ACC112 (cell line): ENCODE results near the gene ZNF367.

Source experiments
- H2AFZ ChIP-seq: fragments of 200-600 bp; sonication (generic); one replicate; pipeline ENCODE4 v1.6.0; 2017; ENCODE audit warnings: antibody characterized with exemption, low read length; ENCODE audit not compliant: unreplicated experiment
- H3K27ac ChIP-seq: fragments of 200-600 bp; sonication (generic); 2 replicates; pipeline ENCODE4 v1.5.1; 2014; ENCODE audit warnings: low read depth, mild to moderate bottlenecking, antibody characterized with exemption, low read length, moderate library complexity
- H3K27me3 ChIP-seq: fragments of 200-600 bp; sonication (generic); 2 replicates; pipeline ENCODE4 v1.6.1; 2014; ENCODE audit warnings: mild to moderate bottlenecking, antibody characterized with exemption, low read length, moderate library complexity, mixed read lengths; ENCODE audit not compliant: insufficient read depth
- H3K36me3 ChIP-seq: fragments of 200-600 bp; sonication (generic); 2 replicates; pipeline ENCODE4 v1.6.1; 2016; ENCODE audit warnings: mild to moderate bottlenecking, antibody characterized with exemption, low read length, moderate library complexity, mixed read lengths; ENCODE audit not compliant: insufficient read depth
- H3K4me1 ChIP-seq: fragments of 200-600 bp; sonication (generic); one replicate; pipeline ENCODE4 v1.6.1; 2016; ENCODE audit warnings: low read length, mixed read lengths; ENCODE audit not compliant: insufficient read depth, unreplicated experiment, control insufficient read depth
- H3K4me3 ChIP-seq: fragments of 200-600 bp; sonication (generic); 2 replicates; pipeline ENCODE4 v1.5.1; 2014; ENCODE audit warnings: mild to moderate bottlenecking, low read depth, low read length
- H3K79me2 ChIP-seq: fragments of 200-600 bp; sonication (generic); one replicate; pipeline ENCODE4 v1.6.0; 2016; ENCODE audit warnings: low read length; ENCODE audit not compliant: control insufficient read depth, unreplicated experiment, insufficient read depth

Gene ZNF367

DNA sequence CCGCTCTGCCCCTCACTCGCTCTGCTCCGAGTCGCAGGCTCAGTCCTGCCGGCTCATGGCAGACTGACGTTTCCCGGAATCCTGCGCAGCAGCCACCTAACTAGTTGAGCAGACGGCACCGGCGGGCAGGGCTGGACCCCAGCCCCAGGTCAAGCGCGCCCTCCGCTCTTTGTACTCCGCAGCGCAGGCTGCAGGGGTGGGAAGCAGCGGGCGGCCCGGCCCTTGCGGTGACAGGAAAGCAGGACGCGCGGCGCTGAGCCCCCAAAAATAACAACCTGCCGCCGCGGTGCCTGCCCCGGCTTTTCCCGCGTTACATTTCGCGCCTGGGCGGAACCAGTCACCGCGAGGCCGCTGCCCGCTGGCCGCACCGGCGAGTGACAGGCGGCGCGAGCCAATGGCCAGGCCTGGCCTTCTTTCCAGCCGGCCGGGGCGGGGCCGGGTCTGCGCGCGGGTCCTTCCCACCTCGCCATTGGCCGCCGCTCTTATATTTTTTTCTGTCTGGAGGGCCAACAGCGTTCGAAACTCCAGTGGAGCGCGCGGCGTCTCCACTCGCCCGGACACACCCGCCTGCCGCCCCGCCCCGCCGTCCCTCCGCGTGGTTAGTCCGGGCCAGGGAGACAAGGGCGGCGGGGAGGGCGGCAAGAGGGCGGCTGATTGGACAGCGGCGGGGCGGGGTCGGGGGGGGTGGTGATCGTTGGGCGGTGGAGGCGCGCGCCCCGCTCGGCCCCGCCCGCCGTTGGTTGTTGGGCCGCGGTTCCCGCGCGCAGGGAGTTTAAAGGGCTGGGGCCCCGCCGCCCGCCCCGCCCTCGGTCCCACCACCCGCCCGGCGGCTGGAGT, at the start of gene ZNF367:
Gene ZNF367 (minus strand): TSS at position 288 of the 837 bp plus-strand sequence. CDS start 338 bp downstream, outside the sequence.
- peaks cover 16% of the 10 kb centered on the region for H3K4me1 ChIP-seq

GRCh38 chr9:96467784-96468183, 49.6 kb upstream of the ZNF367 start:
- Histone ChIP-seq H3K27me3 (no peaks in the 10 kb centered on the region), H3K36me3 (no peaks in the 10 kb centered on the region), H3K4me1 (no peaks in the 10 kb centered on the region), H3K4me3 (no peak overlapping the region), H3K27ac (no peak overlapping the region), H2AFZ (no peak overlapping the region), H3K79me2 (no peaks in the 10 kb centered on the region)

More for the DNA sequence above, at the start of gene ZNF367:
- Histone ChIP-seq H3K79me2 (peaks cover 28% of the 10 kb centered on the region), H3K4me3 (peak within 1 kb of the TSS; percentile 77), H3K27me3 (no peaks in the 10 kb centered on the region), H2AFZ (peak within 1 kb of the TSS; percentile 69), H3K36me3 (no peaks in the 10 kb centered on the region), H3K27ac (peak within 1 kb of the TSS; percentile 93)

DNA sequence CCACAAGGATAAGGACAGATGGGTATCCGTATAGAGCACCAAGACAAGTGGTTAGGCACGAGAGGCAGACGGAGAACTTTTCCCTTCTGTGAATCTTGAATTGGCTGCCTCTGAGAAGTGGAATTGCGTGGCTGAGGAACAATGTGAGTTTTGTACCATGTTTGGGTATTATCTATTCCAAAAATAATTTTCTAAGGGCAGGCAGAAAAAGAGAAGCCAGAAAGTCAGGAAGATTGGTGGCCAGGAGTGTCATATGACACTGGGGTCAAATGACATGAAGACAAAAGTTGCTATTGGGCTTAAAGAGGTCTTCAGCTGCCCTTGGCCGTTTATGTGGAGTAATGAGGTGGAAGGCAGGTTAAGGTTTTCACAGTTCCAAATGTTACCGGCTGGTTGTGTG, 46.3 kb upstream of the ZNF367 start:
- Histone ChIP-seq H2AFZ (no peak overlapping the region), H3K4me3 (no peak overlapping the region), H3K4me1 (no peaks in the 10 kb centered on the region), H3K79me2 (no peaks in the 10 kb centered on the region), H3K36me3 (no peaks in the 10 kb centered on the region), H3K27me3 (no peaks in the 10 kb centered on the region), H3K27ac (no peak overlapping the region)

- Histone ChIP-seq H3K4me1 (peaks cover under 1% of the 10 kb centered on the region), H3K27me3 (no peaks in the 10 kb centered on the region), H3K4me3 (no peak overlapping the region), H3K27ac (no peak overlapping the region), H2AFZ (no peak overlapping the region), H3K36me3 (peaks cover 3% of the 10 kb centered on the region; the same call in 1 of the 2 replicates), H3K79me2 (no peaks in the 10 kb centered on the region)
Measured at GRCh38 chr9:96462541-96462940, 44.4 kb upstream of the ZNF367 start.

DNA sequence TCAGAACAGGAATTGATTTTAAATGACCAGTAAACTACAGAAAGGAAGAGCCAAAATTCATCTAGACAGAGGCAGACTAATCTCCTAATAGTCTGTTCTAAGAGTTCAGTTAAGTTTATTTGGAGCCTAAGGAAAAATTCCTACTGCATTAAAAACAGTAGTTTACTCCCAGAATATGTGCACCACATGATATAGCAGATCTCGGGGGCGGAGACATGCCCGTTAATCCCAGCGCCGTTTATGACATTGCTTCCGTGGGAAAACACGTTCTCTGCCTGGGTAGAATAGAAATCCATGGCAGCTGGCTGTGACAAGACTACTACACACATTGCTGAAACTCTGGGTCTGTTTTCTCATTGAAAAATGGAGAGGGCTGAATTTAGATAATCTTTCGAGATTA, 43.2 kb upstream of the ZNF367 start:
- Histone ChIP-seq H2AFZ (no peak overlapping the region), H3K79me2 (no peaks in the 10 kb centered on the region), H3K4me3 (no peak overlapping the region), H3K36me3 (peaks cover 3% of the 10 kb centered on the region; the same call in 1 of the 2 replicates), H3K27ac (0 out of 2 replicates have a peak overlapping the region, but pooled peaks have one; percentile 5), H3K27me3 (no peaks in the 10 kb centered on the region), H3K4me1 (peaks cover 6% of the 10 kb centered on the region)

DNA sequence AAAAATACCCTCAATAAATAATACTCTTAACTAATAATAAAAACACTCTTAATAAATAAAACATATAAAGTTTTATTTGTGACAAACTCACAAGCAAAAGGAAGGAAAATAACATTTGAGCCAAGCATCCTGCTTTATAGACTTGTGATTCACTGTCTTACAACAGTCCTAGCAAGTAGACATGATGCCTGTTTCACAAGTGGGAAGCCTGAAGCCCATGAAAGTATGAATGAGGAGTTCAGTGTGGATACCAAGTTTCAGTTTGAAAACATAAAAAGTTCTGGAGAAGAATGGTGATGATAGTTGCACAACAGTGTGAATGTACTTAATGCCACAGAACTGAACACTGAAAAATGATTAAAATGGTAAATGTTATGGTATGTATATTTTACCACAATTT, 42.7 kb upstream of the ZNF367 start:
- no peak overlapping the region for H2AFZ ChIP-seq
- H3K4me1 ChIP-seq: peaks cover 6% of the 10 kb centered on the region
- H3K4me3 ChIP-seq: 0 out of 2 replicates have a peak overlapping the region, but pooled peaks have one; percentile 14
- no peaks in the 10 kb centered on the region for H3K79me2 ChIP-seq
- H3K27ac ChIP-seq: 0 out of 2 replicates have a peak overlapping the region, but pooled peaks have one; percentile 5
- H3K36me3 ChIP-seq: peaks cover 3% of the 10 kb centered on the region; the same call in 1 of the 2 replicates
- no peaks in the 10 kb centered on the region for H3K27me3 ChIP-seq

GRCh38 chr9:96460470-96460869, 42.3 kb upstream of the ZNF367 start:
- Histone ChIP-seq H3K36me3 (peaks cover 3% of the 10 kb centered on the region; the same call in 1 of the 2 replicates), H3K27me3 (no peaks in the 10 kb centered on the region), H3K4me3 (0 out of 2 replicates have a peak overlapping the region, but pooled peaks have one; percentile 15), H3K4me1 (peaks cover 6% of the 10 kb centered on the region), H3K27ac (no peak overlapping the region), H3K79me2 (peaks cover 1% of the 10 kb centered on the region), H2AFZ (no peak overlapping the region)

DNA sequence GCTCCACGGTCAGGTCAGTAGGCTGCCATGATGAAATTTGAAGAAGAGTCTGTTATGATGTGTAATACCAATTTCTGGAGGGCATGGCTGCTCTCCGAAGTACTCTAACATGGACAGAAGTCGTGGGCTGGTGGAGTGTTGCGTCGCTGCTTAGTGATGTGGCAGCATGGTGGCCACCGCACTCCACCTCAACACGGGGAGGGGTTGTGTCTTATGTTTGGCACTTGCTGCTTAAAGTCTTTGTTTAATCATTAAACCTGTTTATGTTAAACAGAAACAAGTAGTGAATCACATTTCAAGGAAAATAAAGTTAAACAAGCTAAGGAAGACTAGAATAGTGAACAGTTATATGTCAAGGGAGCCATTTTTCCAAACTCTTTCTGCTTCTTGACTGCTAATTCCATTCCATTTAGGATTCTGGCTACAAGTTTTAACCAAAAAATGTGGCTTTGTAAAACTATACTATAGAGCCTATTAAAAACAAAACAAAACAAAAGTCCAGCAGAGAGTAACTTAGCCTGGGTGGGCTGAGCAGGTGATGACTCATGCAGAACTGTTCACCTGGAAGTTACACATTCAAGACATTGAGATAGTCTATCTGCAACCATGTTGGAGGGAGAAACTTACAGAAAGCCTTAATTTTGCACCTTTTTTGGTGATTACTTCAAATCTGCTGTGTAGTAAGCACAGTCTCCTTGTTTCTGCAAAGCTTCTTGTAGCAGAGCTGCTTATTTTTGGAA, 41.3 kb upstream of the ZNF367 start:
- peaks cover 6% of the 10 kb centered on the region for H3K4me1 ChIP-seq
- peaks cover 2% of the 10 kb centered on the region for H3K79me2 ChIP-seq
- H3K27ac ChIP-seq: no peak overlapping the region
- no peak overlapping the region for H2AFZ ChIP-seq
- H3K27me3 ChIP-seq: no peaks in the 10 kb centered on the region
- peaks cover 3% of the 10 kb centered on the region; the same call in 1 of the 2 replicates for H3K36me3 ChIP-seq
- H3K4me3 ChIP-seq: no peak overlapping the region

DNA sequence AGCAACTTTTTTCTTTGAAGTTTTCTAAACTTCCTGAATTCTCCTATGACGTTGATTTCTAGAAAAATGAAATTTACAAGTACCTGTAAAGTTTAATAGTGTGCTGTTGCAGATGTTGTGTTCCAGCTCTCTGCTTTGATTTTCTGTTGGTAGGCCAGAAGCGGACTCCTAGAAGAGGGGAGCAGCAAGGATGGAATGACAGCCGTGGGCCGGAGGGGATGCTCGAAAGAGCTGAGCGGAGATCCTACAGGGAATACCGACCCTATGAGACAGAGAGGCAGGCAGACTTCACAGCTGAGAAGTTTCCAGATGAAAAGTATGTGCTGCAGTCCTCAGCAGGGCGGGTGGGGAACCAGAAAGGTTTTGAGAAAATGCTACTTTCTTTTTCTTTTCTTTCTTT, 40.1 kb upstream of the ZNF367 start:
- H3K4me1 ChIP-seq: peaks cover 6% of the 10 kb centered on the region
- H3K27me3 ChIP-seq: no peaks in the 10 kb centered on the region
- no peak overlapping the region for H3K27ac ChIP-seq
- no peak overlapping the region for H3K4me3 ChIP-seq
- H3K79me2 ChIP-seq: peaks cover 6% of the 10 kb centered on the region
- no peak overlapping the region for H2AFZ ChIP-seq
- peaks cover 3% of the 10 kb centered on the region; the same call in 1 of the 2 replicates for H3K36me3 ChIP-seq

DNA sequence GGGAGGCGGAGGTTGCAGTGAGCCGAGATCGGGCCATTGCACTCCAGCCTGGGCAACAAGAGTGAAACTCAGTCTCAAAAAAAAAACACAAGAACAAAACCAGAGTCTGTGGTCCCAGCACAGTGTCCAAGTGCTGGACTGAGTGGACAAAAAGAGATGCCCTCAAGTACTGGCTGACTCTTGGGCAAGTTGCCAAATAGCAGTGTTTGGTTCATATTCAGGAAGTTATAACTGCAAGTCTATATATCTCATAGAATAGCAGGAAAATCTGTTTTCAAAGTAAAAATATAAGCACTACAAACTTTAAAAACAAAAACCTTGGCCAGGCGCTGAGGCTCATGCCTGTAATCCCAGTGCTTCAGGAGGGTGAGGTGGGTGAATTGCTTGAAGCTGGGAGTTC, 39.1 kb upstream of the ZNF367 start:
- Histone ChIP-seq H3K27me3 (no peaks in the 10 kb centered on the region), H3K79me2 (peaks cover 9% of the 10 kb centered on the region), H3K4me1 (peaks cover 11% of the 10 kb centered on the region)

More for the DNA sequence above, 39.1 kb upstream of the ZNF367 start:
- H3K4me3 ChIP-seq: no peak overlapping the region
- H3K36me3 ChIP-seq: peaks cover 3% of the 10 kb centered on the region; the same call in 1 of the 2 replicates
- H3K27ac ChIP-seq: no peak overlapping the region
- no peak overlapping the region for H2AFZ ChIP-seq
